ENCODE data around the gene PTPRJ. TPM values are rescaled to one million over a fixed set of nuclear protein-coding genes. Genes with fewer than 3 reads are reported as not detected.
"Not testable (repeated sequence)": the region's sequence is repeated elsewhere in the genome, so short reads cannot be mapped to it uniquely, and the experiment has no call there.

The PTPRJ gene
- total RNA-seq = 1 to 10 TPM; 3.4 to 8.0 TPM

GRCh38 chr11:47980088-47980906 is at the start of gene PTPRJ:
TSS of gene PTPRJ (plus strand) at chr11:47980559. CDS start at chr11:47980913, 354 bp downstream.
- no peak for DNase-seq (ENCODE audit: low spot score)
- TF ChIP-seq, protein P1, sequence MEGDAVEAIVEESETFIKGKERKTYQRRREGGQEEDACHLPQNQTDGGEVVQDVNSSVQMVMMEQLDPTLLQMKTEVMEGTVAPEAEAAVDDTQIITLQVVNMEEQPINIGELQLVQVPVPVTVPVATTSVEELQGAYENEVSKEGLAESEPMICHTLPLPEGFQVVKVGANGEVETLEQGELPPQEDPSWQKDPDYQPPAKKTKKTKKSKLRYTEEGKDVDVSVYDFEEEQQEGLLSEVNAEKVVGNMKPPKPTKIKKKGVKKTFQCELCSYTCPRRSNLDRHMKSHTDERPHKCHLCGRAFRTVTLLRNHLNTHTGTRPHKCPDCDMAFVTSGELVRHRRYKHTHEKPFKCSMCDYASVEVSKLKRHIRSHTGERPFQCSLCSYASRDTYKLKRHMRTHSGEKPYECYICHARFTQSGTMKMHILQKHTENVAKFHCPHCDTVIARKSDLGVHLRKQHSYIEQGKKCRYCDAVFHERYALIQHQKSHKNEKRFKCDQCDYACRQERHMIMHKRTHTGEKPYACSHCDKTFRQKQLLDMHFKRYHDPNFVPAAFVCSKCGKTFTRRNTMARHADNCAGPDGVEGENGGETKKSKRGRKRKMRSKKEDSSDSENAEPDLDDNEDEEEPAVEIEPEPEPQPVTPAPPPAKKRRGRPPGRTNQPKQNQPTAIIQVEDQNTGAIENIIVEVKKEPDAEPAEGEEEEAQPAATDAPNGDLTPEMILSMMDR (IDR thresholded peaks at IDR 0.05) = no peak
- peak within 1 kb of the TSS; percentile 63 to 75 for H3K4me3 ChIP-seq
- H3K27ac ChIP-seq = peak within 1 kb of the TSS; percentile 63 to 70
- peaks cover 0 to 16% of the 10 kb centered on the region in 2 donors for H3K4me1 ChIP-seq
- no peaks in the 10 kb centered on the region for H3K27me3 ChIP-seq
- no peaks in the 10 kb centered on the region for H3K36me3 ChIP-seq
- H3K9me3 ChIP-seq = no peaks in the 10 kb centered on the region

- Histone ChIP-seq H3K4me1 (no peaks in the 10 kb centered on the region), H3K4me3 (no peak overlapping the region), H3K9me3 (no peaks in the 10 kb centered on the region), H3K27ac (no peak overlapping the region), H3K27me3 (no peaks in the 10 kb centered on the region), H3K36me3 (no peaks in the 10 kb centered on the region)
- no peak for DNase-seq (ENCODE audit: low spot score)
- TF ChIP-seq, protein P1 (IDR thresholded peaks at IDR 0.05) = no peak
Observed at GRCh38 chr11:47932544-47932943, 47.8 kb upstream of the PTPRJ start.

GRCh38 chr11:47933797-47934196 is 46.6 kb upstream of the PTPRJ start:
- H3K36me3 ChIP-seq; H3K4me1 ChIP-seq; H3K27me3 ChIP-seq; H3K4me3 ChIP-seq; DNase-seq (ENCODE audit: low spot score); H3K27ac ChIP-seq; H3K9me3 ChIP-seq: not testable (repeated sequence)

DNA sequence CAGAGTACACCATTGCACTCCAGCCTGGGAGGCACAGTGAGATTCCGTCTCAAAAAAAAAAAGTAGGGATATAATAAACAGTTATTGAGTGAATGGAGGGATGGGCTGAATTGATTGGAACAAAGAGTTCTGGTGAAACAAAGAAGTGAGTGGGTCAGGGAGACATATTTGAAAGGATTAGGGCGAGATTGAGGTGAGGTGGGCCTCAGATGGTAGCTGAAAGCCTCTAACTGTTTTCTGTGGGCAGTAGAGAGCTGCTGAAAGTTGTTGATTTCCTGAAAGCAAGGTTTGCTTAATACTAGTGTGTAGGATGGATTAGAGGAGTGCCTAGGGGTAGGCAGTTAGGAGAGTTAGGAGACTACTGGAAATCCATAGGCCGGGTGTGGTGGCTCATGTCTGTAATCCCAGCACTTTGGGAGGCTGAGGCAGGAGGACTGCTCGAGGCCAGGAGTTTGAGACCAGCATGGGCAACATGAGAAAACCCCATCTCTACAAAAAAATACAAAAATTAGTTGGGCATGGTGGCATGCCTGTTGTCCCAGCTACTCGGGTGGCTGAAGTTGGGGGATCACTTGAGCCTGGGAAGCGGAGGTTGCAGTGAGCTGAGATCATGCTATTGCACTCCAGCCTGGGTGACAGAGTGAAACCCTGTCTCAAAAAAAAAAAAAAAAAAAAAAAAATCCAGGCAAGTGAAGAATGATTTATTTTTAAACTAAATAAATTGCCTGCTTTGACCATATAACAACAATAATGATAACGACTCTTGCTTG is 41.4 kb upstream of the PTPRJ start:
- Histone ChIP-seq H3K36me3 (no peaks in the 10 kb centered on the region), H3K4me1 (peaks cover 0 to 3% of the 10 kb centered on the region in 2 donors), H3K4me3 (no peak overlapping the region), H3K27ac (no peak overlapping the region), H3K27me3 (no peaks in the 10 kb centered on the region), H3K9me3 (no peaks in the 10 kb centered on the region)
- TF ChIP-seq, protein P1 (IDR thresholded peaks at IDR 0.05) = no peak
- DNase-seq (ENCODE audit: low spot score) = no peak

- Histone ChIP-seq H3K4me1 (peaks cover 0 to 3% of the 10 kb centered on the region in 2 donors), H3K27me3 (no peaks in the 10 kb centered on the region), H3K4me3 (no peak overlapping the region), H3K27ac (no peak overlapping the region), H3K9me3 (no peaks in the 10 kb centered on the region), H3K36me3 (no peaks in the 10 kb centered on the region)
- DNase-seq (ENCODE audit: low spot score) = no peak
- TF ChIP-seq, protein P1 (IDR thresholded peaks at IDR 0.05) = no peak
Observed at GRCh38 chr11:47940904-47941649, 39.3 kb upstream of the PTPRJ start.
